ENCODE results near the gene QPCT.
A peak's percentile ranks its signal among the peaks of the same experiment; 100 is the strongest.

The QPCT gene

GRCh38 chr2:37301408-37301807 lies 43.0 kb upstream of the QPCT start:
- H3K27ac Mint-ChIP-seq, result no peak overlapping the region
- peaks cover 30% of the 10 kb centered on the region for H3K36me3 Mint-ChIP-seq (ENCODE audit: low read depth)
- TF ChIP-seq CTCF (IDR thresholded peaks at IDR 0.05; ENCODE audit: unreplicated experiment in 3 of 3), result no peak
- peaks cover 28% of the 10 kb centered on the region for H3K4me1 Mint-ChIP-seq
- no peak overlapping the region for H3K4me3 Mint-ChIP-seq
- no peaks in the 10 kb centered on the region for H3K9me3 Mint-ChIP-seq
- H3K27me3 Mint-ChIP-seq (ENCODE audit: low read depth), result no peaks in the 10 kb centered on the region

GRCh38 chr2:37302701-37303252 lies 41.7 kb upstream of the QPCT start:
- peaks cover 30% of the 10 kb centered on the region for H3K36me3 Mint-ChIP-seq (ENCODE audit: low read depth)
- H3K4me3 Mint-ChIP-seq, result no peak overlapping the region
- H3K9me3 Mint-ChIP-seq, result no peaks in the 10 kb centered on the region
- H3K27me3 Mint-ChIP-seq (ENCODE audit: low read depth), result no peaks in the 10 kb centered on the region
- no peak overlapping the region for H3K27ac Mint-ChIP-seq
- no peak for TF ChIP-seq CTCF (IDR thresholded peaks at IDR 0.05; ENCODE audit: unreplicated experiment in 3 of 3)
- H3K4me1 Mint-ChIP-seq, result peaks cover 29% of the 10 kb centered on the region

GRCh38 chr2:37306024-37306423 lies 38.4 kb upstream of the QPCT start:
- no peak for TF ChIP-seq CTCF (IDR thresholded peaks at IDR 0.05; ENCODE audit: unreplicated experiment in 3 of 3)
- Mint-ChIP-seq H3K4me1 (peaks cover 37% of the 10 kb centered on the region), H3K27ac (peak overlapping the region in 2 of 3 experiments; percentile 33 to 58), H3K9me3 (no peaks in the 10 kb centered on the region), H3K27me3 (ENCODE audit: low read depth) (no peaks in the 10 kb centered on the region), H3K4me3 (no peak overlapping the region), H3K36me3 (ENCODE audit: low read depth) (peaks cover 18% of the 10 kb centered on the region)

GRCh38 chr2:37307500-37307899 lies 36.9 kb upstream of the QPCT start:
- Mint-ChIP-seq H3K9me3 (no peaks in the 10 kb centered on the region), H3K4me1 (peaks cover 25% of the 10 kb centered on the region), H3K36me3 (ENCODE audit: low read depth) (peaks cover 13% of the 10 kb centered on the region), H3K27ac (no peak overlapping the region), H3K4me3 (no peak overlapping the region), H3K27me3 (ENCODE audit: low read depth) (no peaks in the 10 kb centered on the region)
- TF ChIP-seq CTCF (IDR thresholded peaks at IDR 0.05; ENCODE audit: unreplicated experiment in 3 of 3), result no peak

- no peak overlapping the region for H3K4me3 Mint-ChIP-seq
- peaks cover 36% of the 10 kb centered on the region for H3K4me1 Mint-ChIP-seq
These were observed 29.1 kb upstream of the QPCT start for GRCh38 chr2:37315364-37315763.

More at GRCh38 chr2:37315364-37315763, 29.1 kb upstream of the QPCT start:
- TF ChIP-seq CTCF (IDR thresholded peaks at IDR 0.05; ENCODE audit: unreplicated experiment in 3 of 3), result no peak
- H3K27ac Mint-ChIP-seq, result no peak overlapping the region
- H3K27me3 Mint-ChIP-seq (ENCODE audit: low read depth), result no peaks in the 10 kb centered on the region
- peaks cover 35% of the 10 kb centered on the region for H3K36me3 Mint-ChIP-seq (ENCODE audit: low read depth)
- H3K9me3 Mint-ChIP-seq, result no peaks in the 10 kb centered on the region
